HG02588 (cell line): ENCODE results near the gene LNPK.
"Not testable (repeated sequence)": the region's sequence is repeated elsewhere in the genome, so short reads cannot be mapped to it uniquely, and the experiment has no call there.

Experiments used
- ATAC-seq: cut with Tn5 transposase; IDR thresholded peaks from one replicate; pipeline ENCODE4 v1.9.1; 2021; ENCODE audit warnings: mild to moderate bottlenecking, moderate library complexity; ENCODE audit not compliant: unreplicated experiment

The LNPK gene

GRCh38 chr2:175913849-175914743 is 88.0 kb downstream of the LNPK start:
- ATAC-seq = not testable (repeated sequence)

GRCh38 chr2:175913267-175913666 is 88.8 kb downstream of the LNPK start:
- not testable (repeated sequence) for ATAC-seq

GRCh38 chr2:175904035-175904434 is 98.0 kb downstream of the LNPK start:
- ATAC-seq = no peak

- ATAC-seq = no peak
These were observed 98.6 kb downstream of the LNPK start for GRCh38 chr2:175903384-175903936.

- not testable (repeated sequence) for ATAC-seq
These were observed 106.1 kb downstream of the LNPK start for GRCh38 chr2:175895957-175896356.

GRCh38 chr2:175892046-175892445 is 110.0 kb downstream of the LNPK start:
- no peak for ATAC-seq

GRCh38 chr2:175890636-175891242 is 111.3 kb downstream of the LNPK start:
- ATAC-seq = no peak

GRCh38 chr2:175889701-175890302 is 112.3 kb downstream of the LNPK start:
- ATAC-seq = no peak

GRCh38 chr2:175887776-175888175 is 114.3 kb downstream of the LNPK start:
- no peak for ATAC-seq

GRCh38 chr2:175884697-175885393 is 117.2 kb downstream of the LNPK start:
- ATAC-seq = no peak

GRCh38 chr2:175883586-175884194 is 118.4 kb downstream of the LNPK start:
- ATAC-seq = no peak

GRCh38 chr2:175879679-175880078 is 122.4 kb downstream of the LNPK start:
- no peak for ATAC-seq

- no peak for ATAC-seq
These were observed 124.1 kb downstream of the LNPK start for GRCh38 chr2:175877845-175878544.

GRCh38 chr2:175874291-175874690 is 127.8 kb downstream of the LNPK start:
- no peak for ATAC-seq
